WERI-Rb-1 (cell line): ENCODE results near the gene ROBO4.

ENCODE experiments used
- DNase-seq: peaks from one replicate; pipeline ENCODE4 v3.0.0-alpha.2; 2020
- H3K27ac ChIP-seq: fragments of 250-450 bp; sonication (Bioruptor Pico); 2 replicates; pipeline ENCODE4 v1.5.1; 2020; ENCODE audit warnings: mild to moderate bottlenecking, moderate library complexity
- H3K27me3 ChIP-seq: fragments of 250-450 bp; sonication (Bioruptor Pico); 2 replicates; pipeline ENCODE4 v1.5.1; 2021; ENCODE audit warnings: mild to moderate bottlenecking, low read depth, moderate library complexity; ENCODE audit not compliant: insufficient read depth, severe bottlenecking
- H3K36me3 ChIP-seq: fragments of 250-450 bp; sonication (Bioruptor Pico); 2 replicates; pipeline ENCODE4 v1.5.1; 2020; ENCODE audit warnings: mild to moderate bottlenecking, moderate library complexity
- H3K4me3 ChIP-seq: 2 replicates; pipeline ENCODE4 v1.5.1; 2011; ENCODE audit warnings: low read depth, mild to moderate bottlenecking, control low read depth, low read length
- H3K9me3 ChIP-seq: fragments of 250-450 bp; sonication (Bioruptor Pico); 2 replicates; pipeline ENCODE4 v1.5.1; 2021; ENCODE audit warnings: mild to moderate bottlenecking, moderate library complexity; ENCODE audit not compliant: severe bottlenecking
- CTCF ChIP-seq: IDR thresholded peaks from 2 replicates; pipeline ENCODE4 v1.5.1; 2011; ENCODE audit warnings: low read depth, mild to moderate bottlenecking, control low read depth, inconsistent platforms, low read length

Gene ROBO4

DNA sequence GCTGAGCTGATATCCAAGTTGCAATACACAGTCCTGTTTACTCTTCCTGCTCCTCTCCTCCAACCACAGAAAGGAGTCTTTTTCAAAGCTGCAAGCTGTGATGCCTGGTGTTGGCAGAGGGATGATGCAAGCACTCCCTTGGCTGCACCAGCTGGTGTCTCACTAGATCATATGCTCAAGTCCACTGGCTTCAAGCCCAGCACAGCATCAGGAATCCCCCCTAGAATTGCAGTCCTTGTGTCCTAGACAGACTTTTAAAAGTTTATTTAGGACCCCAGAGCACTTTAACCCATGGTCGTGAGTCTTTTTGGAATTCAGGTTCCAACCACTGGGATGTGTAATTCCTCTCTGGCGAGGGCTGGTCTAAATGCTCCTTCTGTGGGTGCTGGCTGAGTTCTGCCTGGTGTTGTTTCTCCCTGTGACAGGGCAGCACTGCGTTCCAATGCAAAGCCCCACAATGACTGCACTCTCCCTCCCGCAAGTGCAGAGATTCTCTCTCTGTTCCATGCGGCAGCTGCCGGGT is 19.5 kb upstream of the ROBO4 start:
- DNase-seq, result no peak
- TF ChIP-seq CTCF, result no peak
- Histone ChIP-seq H3K27ac (no peak overlapping the region), H3K27me3 (no peaks in the 10 kb centered on the region), H3K4me3 (no peak overlapping the region), H3K9me3 (peaks cover under 1% of the 10 kb centered on the region), H3K36me3 (no peaks in the 10 kb centered on the region)

DNA sequence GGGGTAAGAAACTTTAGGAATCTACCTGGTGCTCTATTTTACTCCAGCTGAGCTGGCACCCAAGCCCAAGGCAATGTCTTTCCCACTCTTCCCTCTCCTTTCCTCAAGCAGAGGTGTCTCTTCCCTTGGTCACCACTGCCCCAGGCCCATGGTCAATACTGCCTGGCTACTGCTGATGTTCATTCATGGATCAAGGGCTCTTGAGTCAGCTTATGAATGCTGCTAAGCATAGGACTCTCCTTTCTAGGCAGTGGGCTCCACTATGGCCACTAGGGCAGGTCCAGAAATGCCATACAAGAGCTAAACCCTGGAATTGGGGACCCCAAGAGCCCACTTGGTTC is 18.7 kb upstream of the ROBO4 start:
- Histone ChIP-seq H3K36me3 (no peaks in the 10 kb centered on the region), H3K27me3 (no peaks in the 10 kb centered on the region)
- no peak for TF ChIP-seq CTCF

DNA sequence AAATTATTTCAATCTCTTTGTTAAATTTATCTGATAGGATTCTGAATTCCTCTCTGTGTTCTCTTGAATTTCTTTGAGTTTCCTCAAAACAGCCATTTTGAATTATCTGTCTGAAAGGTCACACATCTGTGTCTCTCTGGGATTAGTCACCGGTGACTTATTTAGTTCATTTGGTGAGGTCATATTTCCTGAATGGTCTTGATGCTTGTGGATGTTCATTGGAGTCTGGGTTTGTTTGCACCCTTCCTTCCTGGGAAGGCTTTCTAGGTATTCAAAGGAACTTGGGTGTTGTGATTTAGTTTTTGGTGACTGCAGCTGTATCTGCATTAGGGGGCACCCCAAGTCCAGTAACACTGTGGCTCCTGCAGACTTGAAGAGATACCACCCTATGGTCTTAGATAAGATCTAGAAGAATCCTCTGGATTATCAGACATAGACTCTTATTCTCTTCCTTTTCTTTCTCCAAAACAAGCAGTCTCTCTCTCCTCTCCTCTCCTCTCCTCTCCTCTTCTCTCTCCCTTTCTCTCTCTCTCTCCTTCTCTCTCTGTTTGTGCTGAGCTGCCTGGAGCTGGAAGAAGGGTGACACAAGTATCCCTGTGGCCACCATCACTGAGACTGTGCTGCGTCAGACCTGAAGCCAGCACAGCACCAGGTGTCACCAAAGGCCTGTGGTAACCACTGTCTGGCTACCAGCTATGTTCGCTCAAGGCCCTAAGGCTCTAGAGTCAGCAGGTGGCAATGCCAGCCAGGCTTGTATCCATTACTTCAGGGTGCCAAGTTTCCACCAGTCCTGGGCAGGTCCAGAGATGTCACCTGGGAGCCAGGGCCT is 18.1 kb upstream of the ROBO4 start:
- TF ChIP-seq CTCF, result no peak
- Histone ChIP-seq H3K27ac (no peak overlapping the region), H3K9me3 (peaks cover 6% of the 10 kb centered on the region), H3K36me3 (no peaks in the 10 kb centered on the region), H3K27me3 (no peaks in the 10 kb centered on the region), H3K4me3 (no peak overlapping the region)
- DNase-seq, result no peak

More for the DNA sequence above, 18.7 kb upstream of the ROBO4 start:
- peaks cover 5% of the 10 kb centered on the region for H3K9me3 ChIP-seq
- H3K27ac ChIP-seq, result no peak overlapping the region
- DNase-seq, result no peak
- H3K4me3 ChIP-seq, result no peak overlapping the region

DNA sequence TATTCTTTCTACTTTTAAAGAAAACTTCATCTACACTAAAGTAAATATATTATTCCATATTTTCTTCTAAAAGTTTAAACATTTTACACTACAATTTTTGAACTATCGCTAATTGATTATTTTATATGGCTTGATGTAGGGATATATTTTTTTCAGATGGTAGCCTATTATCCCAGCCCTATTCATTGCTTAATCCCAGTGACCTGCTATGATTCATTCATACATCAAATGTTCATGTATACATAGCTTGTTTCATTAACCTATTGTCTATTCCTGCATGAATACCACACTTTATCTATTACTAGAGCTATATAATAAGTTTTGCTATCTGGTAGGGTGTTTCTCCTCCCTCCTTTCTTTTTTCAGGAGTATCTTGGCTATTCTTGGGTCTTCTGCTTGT is 5.0 kb upstream of the ROBO4 start:
- TF ChIP-seq CTCF, result no peak
- Histone ChIP-seq H3K4me3 (no peak overlapping the region), H3K27ac (no peak overlapping the region), H3K36me3 (no peaks in the 10 kb centered on the region), H3K27me3 (peaks cover 9% of the 10 kb centered on the region), H3K9me3 (no peaks in the 10 kb centered on the region)
- no peak for DNase-seq

- DNase-seq, result no peak
- Histone ChIP-seq H3K36me3 (no peaks in the 10 kb centered on the region), H3K27ac (no peak overlapping the region), H3K27me3 (peaks cover 9% of the 10 kb centered on the region), H3K4me3 (no peak overlapping the region), H3K9me3 (no peaks in the 10 kb centered on the region)
- TF ChIP-seq CTCF, result no peak
Measured at GRCh38 chr11:124900464-124900863, 2.8 kb upstream of the ROBO4 start.
